Subcutaneous abdominal adipose tissue (tissue), 5 donors: ENCODE data around the gene SLC13A5.
A peak's percentile ranks its signal among the peaks of the same experiment; 100 is the strongest.
"Not testable (repeated sequence)": the region's sequence is repeated elsewhere in the genome, so short reads cannot be mapped to it uniquely, and the experiment has no call there.

ENCODE experiments used
- H3K27ac ChIP-seq: one replicate; pipeline ENCODE4 v1.7.0; 2013; ENCODE audit warnings: low read depth, mild to moderate bottlenecking, inconsistent platforms, low read length, moderate library complexity
- H3K27me3 ChIP-seq, 5 donors: one replicate each; pipeline ENCODE4 v1.7.0; 2013; ENCODE audit warnings: low read length in 5 of 5, inconsistent platforms in 1 of 5; ENCODE audit not compliant: control insufficient read depth in 5 of 5, insufficient read depth in 4 of 5
- H3K36me3 ChIP-seq, 5 donors: one replicate each; pipeline ENCODE4 v1.7.0; 2013; ENCODE audit warnings: low read length in 5 of 5; ENCODE audit not compliant: control insufficient read depth in 5 of 5, insufficient read depth in 5 of 5
- H3K4me1 ChIP-seq, 5 donors: one replicate each; pipeline ENCODE4 v1.7.0; 2013; ENCODE audit warnings: low read length in 5 of 5, mild to moderate bottlenecking in 3 of 5, moderate library complexity in 1 of 5; ENCODE audit not compliant: control insufficient read depth in 5 of 5, insufficient read depth in 5 of 5
- H3K4me3 ChIP-seq, 5 donors: one replicate each; pipeline ENCODE4 v1.7.0; 2013; ENCODE audit warnings: low read length in 5 of 5, low read depth in 1 of 5
- H3K9ac ChIP-seq, 5 donors: one replicate each; pipeline ENCODE4 v1.7.0; 2013; ENCODE audit warnings: low read length in 5 of 5, mild to moderate bottlenecking in 4 of 5, moderate library complexity in 3 of 5
- H3K9me3 ChIP-seq, 5 donors: one replicate each; pipeline ENCODE4 v1.7.0; 2013; ENCODE audit warnings: low read length in 5 of 5; ENCODE audit not compliant: control insufficient read depth in 5 of 5
- donor health status: healthy.
- donor health status: healthy.
- donor health status: healthy.
- donor health status: healthy.
- donor health status: healthy.

SLC13A5 gene

DNA sequence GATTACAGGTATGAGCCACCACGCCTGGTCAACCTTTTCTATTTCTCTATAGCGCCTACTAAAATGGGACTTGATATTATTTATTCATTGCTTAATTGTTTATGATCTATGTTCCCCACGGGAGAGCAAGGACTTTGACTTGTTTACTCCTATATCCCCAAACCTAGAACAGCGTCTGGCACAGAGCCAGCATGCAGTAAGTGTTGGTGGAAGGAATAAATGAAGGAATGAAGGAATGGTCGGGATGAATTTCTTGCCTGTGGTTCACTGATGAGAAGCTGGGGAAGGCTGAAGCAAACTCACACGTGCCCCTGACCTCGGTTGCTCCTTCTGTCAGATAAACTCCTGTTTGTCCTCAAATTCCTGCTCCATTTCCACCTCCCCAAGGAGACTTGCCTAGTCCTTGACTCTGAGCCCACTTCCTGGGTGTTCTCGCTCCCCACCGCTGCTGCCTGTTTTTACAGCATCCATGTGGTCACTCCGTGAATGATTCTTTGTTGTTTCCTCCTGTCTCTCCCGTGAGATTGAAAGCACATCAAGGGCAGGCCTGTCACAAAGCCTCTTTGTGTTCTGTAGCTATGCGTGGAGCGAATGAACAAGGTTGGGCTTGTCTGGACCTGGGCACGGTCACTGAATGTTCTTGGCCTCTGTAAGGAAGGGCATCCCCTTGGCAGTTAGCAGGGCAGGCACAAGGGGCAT is 44.3 kb downstream of the SLC13A5 start:
- no peak overlapping the region for H3K27ac ChIP-seq
- no peaks in the 10 kb centered on the region for H3K9me3 ChIP-seq

DNA sequence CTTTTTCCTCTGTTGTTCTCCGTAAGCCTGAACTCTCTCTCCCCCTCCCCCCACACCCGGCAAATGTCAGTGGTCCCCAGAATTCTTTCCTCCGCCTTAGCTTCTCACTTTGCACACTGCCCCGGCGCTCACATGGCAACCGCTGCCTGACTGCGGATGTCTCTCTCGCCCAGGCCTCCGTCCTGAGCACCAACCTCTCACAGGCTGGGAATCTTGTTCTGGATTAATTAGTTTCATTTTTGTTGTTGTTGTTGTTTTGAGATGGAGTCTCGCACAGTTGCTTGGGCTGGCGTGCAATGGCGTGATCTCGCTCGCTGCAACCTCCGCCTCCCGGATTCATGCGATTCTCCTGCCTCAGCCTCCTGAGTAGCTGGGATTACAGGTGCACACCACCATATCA is 45.0 kb downstream of the SLC13A5 start:
- Histone ChIP-seq H3K4me1 (peaks cover 0 to 3% (median 0%) of the 10 kb centered on the region in 5 donors), H3K9me3 (no peaks in the 10 kb centered on the region), H3K27ac (no peak overlapping the region), H3K9ac (no peak overlapping the region), H3K36me3 (no peaks in the 10 kb centered on the region), H3K4me3 (no peak overlapping the region), H3K27me3 (peaks cover 7 to 14% (median 11%) of the 10 kb centered on the region in 5 donors)

More for the DNA sequence above, 44.3 kb downstream of the SLC13A5 start:
- H3K9ac ChIP-seq, result no peak overlapping the region
- H3K4me3 ChIP-seq, result no peak overlapping the region
- H3K27me3 ChIP-seq, result peaks cover 7 to 14% (median 11%) of the 10 kb centered on the region in 5 donors
- no peaks in the 10 kb centered on the region for H3K36me3 ChIP-seq
- H3K4me1 ChIP-seq, result peaks cover 0 to 3% (median 0%) of the 10 kb centered on the region in 5 donors

DNA sequence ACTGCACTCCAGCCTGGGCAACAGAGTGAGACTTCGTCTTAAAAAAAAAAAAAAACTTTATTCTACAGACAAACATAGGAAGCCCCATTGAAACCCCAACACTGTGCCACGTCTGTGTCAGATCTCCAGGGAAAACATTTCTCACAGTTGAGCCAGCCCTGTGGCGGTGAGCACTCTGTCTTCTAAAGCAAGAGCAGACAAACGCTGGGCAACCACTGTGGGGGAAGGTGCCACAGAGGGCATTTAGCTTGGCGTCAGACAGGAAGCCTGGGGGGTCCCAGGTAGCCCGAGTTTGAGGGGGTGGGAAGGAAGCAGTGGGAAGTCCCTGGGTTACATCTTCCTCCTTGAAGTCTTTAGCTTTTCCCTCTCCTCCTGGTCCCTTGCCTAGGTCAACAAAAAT is 45.7 kb downstream of the SLC13A5 start:
- Histone ChIP-seq H3K27me3 (peaks cover 7 to 14% (median 11%) of the 10 kb centered on the region in 5 donors), H3K4me3 (no peak overlapping the region), H3K4me1 (peaks cover 0 to 3% (median 0%) of the 10 kb centered on the region in 5 donors), H3K27ac (no peak overlapping the region), H3K36me3 (no peaks in the 10 kb centered on the region), H3K9me3 (no peaks in the 10 kb centered on the region), H3K9ac (no peak overlapping the region)

DNA sequence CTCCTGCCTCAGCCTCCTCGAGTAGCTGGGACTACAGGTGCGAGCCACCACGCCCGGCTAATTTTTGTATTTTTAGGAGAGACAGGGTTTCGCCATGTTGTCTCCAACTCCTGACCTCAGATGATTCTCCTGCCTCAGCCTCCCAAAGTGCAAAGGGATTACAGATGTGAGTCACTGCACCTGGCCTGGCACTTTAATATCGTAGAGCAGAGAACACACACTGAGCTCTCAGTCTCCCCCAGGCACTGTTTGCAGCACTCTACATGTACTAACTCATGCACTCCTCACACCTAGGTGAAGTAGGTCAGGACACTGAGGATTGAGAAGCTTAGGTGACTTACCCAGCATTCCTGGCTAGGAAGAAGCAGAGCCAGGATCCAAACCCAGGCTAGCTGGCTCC is 46.6 kb downstream of the SLC13A5 start:
- no peak overlapping the region for H3K9ac ChIP-seq
- H3K4me3 ChIP-seq, result no peak overlapping the region
- no peaks in the 10 kb centered on the region for H3K9me3 ChIP-seq
- no peak overlapping the region for H3K27ac ChIP-seq
- no peaks in the 10 kb centered on the region for H3K36me3 ChIP-seq
- H3K4me1 ChIP-seq, result peaks cover 0 to 3% (median 0%) of the 10 kb centered on the region in 5 donors
- H3K27me3 ChIP-seq, result peaks cover 7 to 14% (median 10%) of the 10 kb centered on the region in 5 donors

DNA sequence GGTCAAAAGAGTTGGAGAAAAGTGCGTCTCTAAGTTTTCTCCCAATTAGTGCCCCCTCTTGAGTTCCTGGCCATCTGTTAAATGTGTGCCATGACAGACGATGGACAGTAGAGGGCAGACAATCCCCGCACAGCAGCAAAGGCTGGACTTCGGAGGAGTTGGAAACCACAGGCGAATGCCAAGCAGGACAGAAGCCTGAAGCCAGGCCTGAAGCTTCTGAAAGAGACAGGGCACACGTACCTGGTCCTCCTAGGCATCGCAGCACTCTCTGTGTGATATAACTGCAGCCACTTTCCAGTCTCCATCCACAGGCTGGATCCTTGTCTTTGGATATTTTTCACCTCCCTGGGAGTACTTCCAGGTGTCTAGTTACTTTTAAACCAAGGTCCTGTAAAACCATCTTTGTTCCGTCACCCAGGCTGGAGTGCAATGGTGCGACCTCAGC is 47.1 kb downstream of the SLC13A5 start:
- Histone ChIP-seq H3K9ac (peak overlapping the region in 1 of 5 donors; percentile 16), H3K36me3 (no peaks in the 10 kb centered on the region), H3K27me3 (peaks cover 7 to 14% (median 13%) of the 10 kb centered on the region in 5 donors), H3K4me1 (peaks cover 0 to 3% (median 1%) of the 10 kb centered on the region in 5 donors), H3K9me3 (no peaks in the 10 kb centered on the region), H3K27ac (no peak overlapping the region), H3K4me3 (no peak overlapping the region)

DNA sequence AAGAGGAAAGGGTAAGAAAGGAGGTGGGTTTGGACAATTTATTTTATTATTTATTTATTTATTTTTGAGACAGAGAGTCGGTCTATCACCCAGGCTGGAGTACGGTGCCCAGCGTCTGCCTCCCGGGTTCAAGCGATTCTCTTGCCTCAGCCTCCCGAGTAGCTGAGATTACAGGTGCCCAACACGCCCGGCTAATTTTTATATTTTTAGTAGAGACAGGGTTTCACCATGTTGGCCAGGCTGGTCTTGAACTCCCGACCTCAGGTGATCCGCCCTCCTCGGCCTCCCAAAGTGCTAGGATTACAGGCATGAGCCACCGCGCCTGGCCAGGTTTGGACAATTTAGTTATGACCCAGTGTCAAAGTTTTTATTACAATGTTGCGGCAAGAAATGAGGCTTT is 50.0 kb downstream of the SLC13A5 start:
- not testable (repeated sequence) for H3K36me3 ChIP-seq, H3K9ac ChIP-seq, H3K27ac ChIP-seq, H3K9me3 ChIP-seq, H3K4me3 ChIP-seq
- Histone ChIP-seq H3K27me3 (peaks cover 0 to 18% (median 12%) of the 10 kb centered on the region in 5 donors), H3K4me1 (peaks cover 0 to 13% (median 3%) of the 10 kb centered on the region in 5 donors)

DNA sequence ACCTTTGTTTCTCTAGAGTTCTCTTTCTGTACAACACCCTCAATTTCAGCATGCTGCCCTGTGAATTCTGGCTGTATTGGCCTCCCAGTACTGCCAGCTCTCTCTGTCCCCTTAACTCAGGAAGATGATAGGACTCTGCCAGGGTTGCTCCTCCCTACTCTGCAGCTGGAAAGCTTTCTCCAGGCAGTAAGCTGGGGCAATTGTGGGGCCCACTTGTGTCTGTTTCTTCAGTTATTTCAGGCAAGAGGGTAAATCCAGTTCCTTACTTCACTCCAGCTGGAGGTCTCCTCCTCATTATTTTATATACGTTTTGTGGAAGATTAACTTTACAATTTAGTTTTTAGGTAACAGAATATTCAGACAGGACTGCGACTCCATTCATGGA is 51.7 kb downstream of the SLC13A5 start:
- peaks cover 3 to 28% (median 17%) of the 10 kb centered on the region in 5 donors for H3K27me3 ChIP-seq
- no peak overlapping the region for H3K9ac ChIP-seq
- H3K36me3 ChIP-seq, result no peaks in the 10 kb centered on the region
- H3K9me3 ChIP-seq, result no peaks in the 10 kb centered on the region
- no peak overlapping the region for H3K27ac ChIP-seq
- H3K4me3 ChIP-seq, result no peak overlapping the region
- peaks cover 0 to 20% (median 3%) of the 10 kb centered on the region in 5 donors for H3K4me1 ChIP-seq

DNA sequence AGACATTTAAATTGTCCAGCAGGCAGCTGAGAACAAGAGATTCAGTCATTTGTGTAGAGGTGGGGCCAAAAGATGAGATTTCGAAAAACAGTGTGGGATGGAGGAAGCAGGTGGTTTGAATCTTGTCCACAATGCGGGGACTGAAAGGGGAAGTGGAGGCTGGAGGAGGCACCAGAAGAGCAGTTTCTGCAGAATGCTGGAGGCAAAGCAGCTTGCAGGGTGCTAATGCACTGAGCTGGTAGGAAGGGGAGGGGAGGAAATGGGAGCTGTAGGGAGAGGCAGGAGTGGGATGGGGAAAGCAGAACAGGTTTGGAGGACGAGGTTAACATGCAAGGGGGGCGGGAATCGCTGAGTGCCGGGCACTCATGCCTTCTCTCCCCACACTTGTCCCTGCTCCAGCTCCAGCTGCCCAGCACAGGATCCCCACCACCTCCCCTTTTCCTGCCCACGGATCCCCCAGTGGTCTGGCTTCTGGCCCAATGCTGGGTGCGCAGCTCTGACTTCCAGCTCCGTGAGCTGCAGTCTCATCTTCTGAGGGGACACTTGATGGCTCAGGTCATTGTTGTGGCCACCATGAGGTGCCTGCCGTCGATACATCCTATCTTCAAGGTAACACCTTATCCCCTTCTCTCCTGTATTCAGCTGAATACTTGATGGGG is 52.2 kb downstream of the SLC13A5 start:
- Histone ChIP-seq H3K36me3 (no peaks in the 10 kb centered on the region), H3K27me3 (peaks cover 3 to 28% (median 17%) of the 10 kb centered on the region in 5 donors), H3K4me3 (no peak overlapping the region), H3K4me1 (peaks cover 0 to 20% (median 0%) of the 10 kb centered on the region in 5 donors), H3K27ac (no peak overlapping the region), H3K9me3 (no peaks in the 10 kb centered on the region), H3K9ac (no peak overlapping the region)

DNA sequence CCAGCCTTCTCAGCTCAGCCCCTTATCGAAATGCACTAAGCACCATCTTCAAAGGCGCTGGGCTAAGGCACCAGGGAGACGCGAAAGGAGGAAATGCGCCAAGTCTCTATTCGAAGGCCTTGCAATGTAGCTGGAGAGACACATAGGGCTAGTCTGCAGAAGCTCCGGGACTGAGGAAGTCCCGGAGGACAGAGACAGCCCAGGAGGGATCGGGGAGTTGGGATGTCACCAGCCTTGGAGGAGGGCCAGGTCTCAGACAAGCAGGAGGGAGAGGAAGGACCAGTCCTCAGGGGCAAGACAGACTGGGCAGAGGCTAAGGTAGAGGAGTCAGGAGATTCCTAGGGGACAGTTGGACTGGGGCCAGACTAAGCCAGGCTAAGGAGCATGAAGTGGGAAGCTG is 53.1 kb downstream of the SLC13A5 start:
- peaks cover 0 to 25% (median 5%) of the 10 kb centered on the region in 5 donors for H3K4me1 ChIP-seq
- H3K27me3 ChIP-seq, result peaks cover 4 to 33% (median 22%) of the 10 kb centered on the region in 5 donors
- H3K9me3 ChIP-seq, result no peaks in the 10 kb centered on the region
- H3K4me3 ChIP-seq, result no peak overlapping the region
- H3K36me3 ChIP-seq, result no peaks in the 10 kb centered on the region
- H3K27ac ChIP-seq, result no peak overlapping the region
- H3K9ac ChIP-seq, result no peak overlapping the region

DNA sequence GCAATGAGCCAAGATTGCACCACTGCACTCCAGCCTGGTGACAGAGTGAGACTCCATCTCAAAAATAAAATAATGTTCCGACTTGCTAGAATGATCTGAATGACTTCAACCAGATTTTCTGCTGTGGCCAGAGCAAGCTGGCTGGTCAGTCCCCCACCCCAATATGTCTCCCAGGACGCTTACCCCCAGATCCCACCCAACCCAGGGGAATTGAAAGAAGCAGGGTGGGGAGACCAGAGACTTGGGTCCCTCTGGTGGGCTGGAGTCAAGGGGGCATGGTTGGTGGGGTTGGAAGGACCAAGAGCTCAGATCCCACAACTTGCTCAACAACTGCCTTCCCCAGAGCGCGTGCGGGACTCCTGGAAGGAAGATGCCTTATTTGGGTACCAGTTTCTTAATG is 54.8 kb downstream of the SLC13A5 start:
- not testable (repeated sequence) for H3K36me3 ChIP-seq, H3K9ac ChIP-seq, H3K27ac ChIP-seq, H3K4me3 ChIP-seq, H3K9me3 ChIP-seq
- H3K27me3 ChIP-seq, result peaks cover 12 to 44% (median 28%) of the 10 kb centered on the region in 5 donors
- peaks cover 0 to 32% (median 9%) of the 10 kb centered on the region in 5 donors for H3K4me1 ChIP-seq
